SHP77 (cell line): ENCODE data around the gene SLC44A3.

ENCODE experiments used
- DNase-seq, 2 experiments: peaks; one replicate each; lab custom pipeline; 2025; lab: John Stamatoyannopoulos, UW

SLC44A3 gene

DNA sequence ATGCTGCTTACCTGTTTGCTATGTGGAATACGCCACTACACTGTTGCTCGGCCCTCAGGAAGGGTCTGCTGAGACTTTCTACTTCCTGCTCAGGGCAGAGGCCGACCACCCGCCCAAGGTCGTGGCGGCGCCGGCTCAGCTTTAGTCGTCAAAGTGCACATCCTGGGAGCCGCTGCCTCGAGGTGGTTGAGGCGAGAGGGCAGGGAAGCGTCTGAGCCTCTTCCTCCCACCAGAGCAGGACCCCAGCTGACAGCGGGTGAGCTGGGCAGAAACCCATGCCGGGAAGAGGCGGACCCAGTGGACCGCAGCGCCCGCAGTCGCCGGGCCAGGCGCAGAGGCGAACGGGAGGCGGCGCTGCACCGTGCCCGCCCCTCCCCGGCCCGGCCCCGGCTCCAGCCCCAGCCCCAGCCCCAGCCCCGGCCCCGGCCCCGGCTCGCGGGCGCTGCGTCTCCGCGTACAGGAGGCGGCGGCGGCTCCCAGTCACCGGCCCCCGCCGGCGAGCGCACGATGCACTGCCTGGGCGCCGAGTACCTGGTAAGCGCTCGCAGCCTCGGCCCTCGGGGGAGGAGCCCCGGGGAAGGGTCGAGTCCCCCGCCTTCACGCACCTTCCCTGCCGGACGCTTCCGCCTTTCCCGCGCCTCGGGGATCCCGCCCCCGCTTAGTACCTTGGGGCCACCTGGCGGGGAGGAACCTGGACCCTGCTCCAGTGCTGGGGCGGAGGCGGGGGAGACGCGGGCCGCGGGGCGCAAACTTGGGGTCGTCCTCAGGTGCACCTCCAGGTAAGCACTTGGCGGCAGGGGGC is at the start of gene SLC44A3:
SLC44A3 (plus strand) TSS at position 413 of the 802 bp plus-strand sequence; CDS start at position 508, 95 bp downstream.
- DNase-seq: peak; percentile 13 to 41

- no peak for DNase-seq
These were observed 47.9 kb upstream of the SLC44A3 start for GRCh38 chr1:94772230-94772641.

DNA sequence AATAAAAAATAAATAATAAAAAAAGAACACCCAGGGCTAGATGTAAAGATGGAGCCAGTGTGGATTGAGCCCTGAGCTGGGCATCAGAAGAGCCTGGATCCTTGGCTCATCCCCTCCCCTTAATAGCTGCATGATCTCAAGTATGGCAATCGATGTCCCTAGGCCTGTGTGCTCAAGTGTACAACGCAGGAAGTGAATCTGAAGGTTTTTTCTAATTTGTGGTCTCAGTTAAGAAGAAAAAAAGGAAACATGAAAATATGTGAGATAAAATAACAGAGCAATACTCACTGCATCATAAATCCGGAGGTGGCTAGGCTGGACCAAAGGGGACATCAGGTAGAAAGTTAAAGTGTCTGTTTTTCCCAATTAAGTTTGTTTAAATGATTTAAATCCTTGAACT is 47.3 kb upstream of the SLC44A3 start:
- DNase-seq: no peak

DNA sequence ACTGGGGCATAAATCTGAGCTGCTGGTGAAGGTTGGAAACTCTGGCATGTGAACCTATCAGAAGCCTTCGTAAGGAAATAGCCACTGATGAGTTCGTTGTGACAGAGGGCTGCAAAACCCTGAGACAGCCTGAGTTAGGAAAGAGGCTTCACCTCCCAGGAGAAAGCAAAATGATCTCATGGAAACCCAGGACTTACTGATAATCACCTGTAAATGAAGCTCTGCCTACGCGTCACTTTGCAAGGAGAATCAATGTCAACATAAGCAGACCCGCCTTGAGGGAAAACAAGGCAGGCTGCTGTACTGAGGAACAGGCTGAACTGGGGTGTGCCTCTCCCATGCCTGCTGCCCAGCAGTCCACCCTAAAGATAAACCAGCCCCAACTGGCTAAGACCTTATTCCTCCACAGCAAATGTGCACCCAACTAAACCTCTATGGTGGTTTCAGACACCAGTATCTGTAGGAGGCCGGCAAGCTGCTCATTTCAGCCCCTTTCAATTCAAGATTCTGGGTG is 46.8 kb upstream of the SLC44A3 start:
- no peak for DNase-seq

DNA sequence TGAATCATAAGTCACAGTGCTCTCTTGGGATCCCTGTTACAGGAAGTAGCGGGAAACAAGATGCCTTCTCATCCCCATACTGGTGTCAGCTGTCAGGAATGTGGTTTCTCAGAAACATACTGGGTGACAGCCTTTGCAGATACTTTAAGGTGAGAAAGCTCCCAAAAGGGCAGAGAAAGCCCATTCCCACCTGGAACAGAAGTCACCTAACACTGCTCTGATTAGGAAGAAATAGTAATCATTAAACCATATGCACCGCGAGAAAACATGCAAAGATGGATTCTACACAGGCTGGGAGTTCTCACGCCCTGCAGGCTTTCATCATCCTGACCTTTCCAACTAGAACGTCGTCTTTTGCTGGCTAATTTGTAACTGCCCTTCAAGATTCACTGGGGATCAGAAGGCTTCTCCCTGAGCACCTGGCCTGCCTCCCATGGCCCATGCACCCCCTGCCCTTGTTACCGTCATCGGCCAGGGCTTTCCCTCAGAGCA is 46.2 kb upstream of the SLC44A3 start:
- DNase-seq: no peak

GRCh38 chr1:94776474-94776873 is 43.7 kb upstream of the SLC44A3 start:
- no peak for DNase-seq

- DNase-seq: no peak
These were observed 42.9 kb upstream of the SLC44A3 start for GRCh38 chr1:94777281-94777680.

DNA sequence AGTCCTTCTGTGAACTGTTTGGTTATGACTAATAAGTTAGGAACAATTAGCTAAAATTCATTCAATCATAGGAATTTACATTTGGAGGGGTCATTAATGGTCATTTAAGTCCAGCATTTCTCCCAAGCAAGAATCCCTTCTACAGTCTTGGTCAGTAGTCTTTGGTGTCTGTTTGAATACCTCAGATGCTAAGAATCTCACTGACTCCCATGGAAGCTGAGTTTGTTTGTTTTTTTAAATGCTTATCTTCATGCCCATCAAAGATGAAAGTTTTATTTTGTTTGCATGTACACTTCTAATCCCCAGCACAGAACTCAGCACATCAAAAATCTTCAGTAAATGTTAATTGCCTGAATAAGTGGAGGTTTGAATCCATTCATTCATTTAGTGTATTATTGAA is 41.3 kb upstream of the SLC44A3 start:
- no peak for DNase-seq

DNA sequence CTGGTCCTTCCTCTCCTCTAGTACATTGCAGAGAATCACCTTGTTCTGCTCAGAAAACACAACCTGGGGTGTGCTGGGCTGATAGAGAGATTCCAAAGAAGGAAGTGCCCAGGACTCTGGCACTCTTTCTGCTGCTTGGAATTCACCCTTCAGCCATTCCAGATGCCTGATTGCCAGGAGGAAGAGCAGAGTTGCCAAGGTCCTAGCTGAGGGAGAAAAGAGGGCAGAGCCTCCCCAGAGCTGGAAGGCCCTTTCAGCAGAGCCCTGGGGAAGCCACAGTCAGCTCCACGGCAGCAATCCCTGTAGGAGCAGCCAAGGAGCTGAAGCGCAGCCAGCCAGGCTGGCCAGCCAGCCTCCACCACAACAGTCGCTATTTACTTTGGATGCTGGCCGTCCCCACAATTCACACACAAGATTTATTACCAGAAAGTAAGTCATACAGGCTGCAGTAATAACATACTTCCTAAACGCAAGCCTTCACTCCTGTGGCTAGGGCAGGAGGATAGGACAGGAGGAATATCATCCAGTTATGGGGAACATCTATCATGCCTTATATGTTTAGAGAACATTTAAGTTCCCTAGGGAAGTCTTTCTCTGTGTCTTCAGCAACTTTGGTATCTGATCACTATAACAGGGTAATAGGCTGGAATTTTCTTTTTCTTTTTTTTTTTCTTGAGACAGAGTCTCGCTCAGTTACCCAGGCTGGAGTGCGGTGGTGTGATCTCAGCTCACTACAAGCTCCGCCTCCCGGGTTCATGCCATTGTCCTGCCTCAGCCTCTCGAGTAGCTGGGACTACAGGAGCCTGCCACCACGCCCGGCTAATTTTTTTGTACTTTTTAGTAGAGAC is 36.6 kb upstream of the SLC44A3 start:
- DNase-seq: peak in 1 of 2 experiments; percentile 34

- no peak for DNase-seq
These were observed 36.0 kb upstream of the SLC44A3 start for GRCh38 chr1:94784190-94784515.

DNA sequence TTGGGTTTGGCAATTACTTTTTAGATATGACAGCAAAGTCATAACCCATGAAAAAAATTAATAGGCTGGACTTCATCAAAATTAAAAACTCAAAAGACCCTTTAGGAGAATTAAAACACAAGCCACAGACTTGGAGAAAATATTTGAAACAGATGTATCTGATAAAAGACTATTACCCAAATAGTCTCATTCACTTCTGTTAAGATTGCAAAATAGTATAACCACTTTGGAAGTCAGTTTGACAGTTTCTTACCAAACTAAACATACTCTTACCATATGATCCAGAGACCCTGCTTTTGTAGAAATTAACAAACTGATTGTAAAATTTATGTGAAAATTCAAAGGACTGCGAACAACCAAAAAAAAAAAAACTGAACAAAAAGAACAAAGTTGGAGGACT is 32.5 kb upstream of the SLC44A3 start:
- DNase-seq: no peak

DNA sequence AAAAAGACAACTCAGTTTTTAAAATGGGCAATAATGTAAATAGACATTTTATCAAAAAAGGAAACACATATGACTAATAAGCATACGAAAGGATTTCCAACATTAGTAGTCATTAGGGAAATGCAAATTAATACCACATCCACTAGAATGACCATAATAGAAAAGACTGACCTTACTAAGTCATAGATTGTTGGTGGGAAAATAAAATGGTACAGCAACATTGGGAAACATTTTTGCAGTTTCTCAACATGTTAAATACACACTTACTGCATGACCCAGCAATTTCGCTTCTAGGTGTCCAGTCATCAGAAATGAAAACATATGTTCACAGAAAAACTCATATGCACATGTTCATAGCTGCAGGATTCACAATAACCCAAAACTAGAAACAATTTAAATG is 29.9 kb upstream of the SLC44A3 start:
- no peak for DNase-seq

DNA sequence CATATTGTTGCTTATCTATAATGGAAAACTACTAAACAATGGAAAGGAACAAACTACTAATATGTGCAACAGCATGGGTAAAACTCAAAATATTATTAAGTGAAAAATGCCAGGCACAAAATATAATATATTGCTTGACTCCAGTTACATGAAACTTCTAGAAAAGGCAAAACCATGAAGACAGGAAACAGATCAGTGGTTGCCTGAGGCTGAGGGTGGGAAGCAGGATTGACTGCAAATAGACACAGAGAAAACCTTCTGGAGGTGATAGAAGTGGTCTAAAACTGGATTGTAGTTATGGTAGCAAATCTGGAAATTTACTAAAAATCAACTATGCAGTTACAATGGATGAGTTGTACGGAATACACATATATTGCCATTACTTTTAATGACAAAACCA is 29.5 kb upstream of the SLC44A3 start:
- DNase-seq: no peak

- DNase-seq: peak; percentile 16 to 48
These were observed 27.5 kb upstream of the SLC44A3 start for GRCh38 chr1:94792473-94793295.

DNA sequence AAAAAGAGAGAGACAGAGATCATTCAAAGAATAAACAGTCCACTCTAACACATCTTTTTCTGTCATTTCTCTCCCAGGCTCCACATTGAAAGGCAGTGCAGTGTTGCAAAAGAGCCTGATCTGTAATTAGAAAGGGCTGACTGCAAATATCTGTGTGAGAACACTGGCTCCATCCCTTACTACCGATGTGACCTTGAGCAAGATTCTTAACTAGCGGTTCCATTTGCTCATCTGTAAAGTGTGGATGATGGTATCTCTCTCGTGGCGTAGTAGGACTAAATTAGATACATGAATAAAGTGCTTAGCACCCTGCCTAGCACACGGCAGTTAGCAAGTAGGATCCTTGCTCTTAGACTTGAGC is 26.9 kb upstream of the SLC44A3 start:
- DNase-seq: no peak

GRCh38 chr1:94795434-94795833 is 24.7 kb upstream of the SLC44A3 start:
- no peak for DNase-seq

DNA sequence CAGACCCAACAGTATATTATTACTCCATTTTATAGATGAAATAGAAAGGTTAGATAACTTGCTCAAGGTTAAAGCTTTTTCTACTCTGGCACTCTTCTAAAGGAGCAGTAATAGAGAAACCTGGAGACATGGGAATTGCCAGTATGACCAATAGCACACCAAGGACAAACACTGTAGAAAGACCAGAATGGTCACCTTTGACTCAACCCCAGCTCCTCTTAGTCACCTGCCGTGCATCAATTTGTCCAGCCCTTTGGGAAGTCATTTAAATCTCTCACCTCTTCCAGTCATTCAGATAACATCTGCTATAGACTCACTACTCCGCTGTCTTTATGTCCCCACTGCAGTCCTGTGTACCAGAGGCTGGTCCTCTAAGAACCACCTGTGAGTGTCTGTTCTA is 23.9 kb upstream of the SLC44A3 start:
- DNase-seq: no peak

DNA sequence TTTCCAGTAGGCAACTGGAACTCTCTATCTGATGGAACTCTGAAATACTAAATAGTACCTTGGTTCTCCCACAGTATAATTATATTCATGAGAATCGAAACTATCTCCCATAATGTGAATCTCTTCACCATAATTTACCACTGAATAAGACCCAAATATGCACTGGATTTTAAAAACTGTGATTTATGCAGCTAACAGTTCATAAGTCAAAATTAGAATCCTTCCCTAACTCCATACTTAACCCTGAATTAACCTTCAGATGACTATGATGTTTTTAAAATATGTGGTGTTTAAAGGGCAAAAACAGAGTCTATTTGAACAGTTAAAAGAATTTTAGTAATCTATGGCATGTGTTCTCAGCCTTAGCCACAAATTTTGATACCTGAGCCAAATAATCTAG is 22.9 kb upstream of the SLC44A3 start:
- no peak for DNase-seq

DNA sequence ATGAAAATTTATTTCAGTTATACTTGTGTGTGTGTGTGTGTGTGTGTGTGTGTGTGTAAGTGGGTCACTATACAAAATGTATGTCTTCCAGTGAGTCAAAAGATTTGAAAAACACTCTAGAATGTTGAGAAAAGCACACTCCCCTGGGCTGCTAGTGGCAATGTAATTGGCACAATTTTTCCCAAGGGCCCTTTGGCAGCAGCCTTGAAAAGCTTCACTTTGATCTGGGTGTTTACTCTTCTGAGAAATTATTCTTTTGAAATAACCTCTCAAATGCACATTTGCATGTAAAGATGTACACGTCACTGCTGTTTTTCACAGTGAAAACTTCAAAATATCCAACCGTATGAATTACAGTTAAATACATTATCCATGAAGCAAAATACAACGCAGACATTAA is 22.1 kb upstream of the SLC44A3 start:
- no peak for DNase-seq

GRCh38 chr1:94798462-94798861 is 21.7 kb upstream of the SLC44A3 start:
- no peak for DNase-seq

GRCh38 chr1:94799206-94799605 is 21.0 kb upstream of the SLC44A3 start:
- DNase-seq: no peak

DNA sequence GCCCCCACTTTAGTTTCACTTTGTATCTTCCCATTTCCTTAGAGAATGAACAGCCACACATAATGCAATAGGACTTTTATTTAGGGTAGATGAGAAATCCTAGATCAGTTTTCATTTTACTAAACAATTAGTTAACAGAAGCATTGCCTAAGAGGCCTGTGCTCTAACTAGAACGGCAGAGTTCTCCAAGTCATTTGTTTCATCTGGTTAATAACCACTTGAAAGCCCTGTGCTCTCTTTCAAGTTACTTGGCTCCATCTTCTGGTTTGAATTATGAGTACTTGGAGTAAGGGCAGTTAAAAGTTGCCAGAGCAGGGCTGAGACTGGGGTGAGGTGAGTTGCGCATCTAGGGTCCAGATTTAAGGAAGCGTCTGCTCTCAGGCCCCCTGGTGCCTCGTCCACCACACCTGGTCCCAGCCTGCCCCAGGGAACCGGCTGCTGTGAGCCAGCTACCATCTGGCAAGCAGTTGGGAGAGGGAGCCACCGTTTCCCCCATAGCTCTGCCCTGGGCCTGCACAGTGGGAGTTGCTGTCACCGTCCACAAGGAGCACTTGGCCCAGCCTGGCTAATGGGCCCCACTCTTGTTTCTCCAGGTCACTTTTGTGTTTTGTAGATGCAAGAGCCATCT is 18.1 kb upstream of the SLC44A3 start:
- peak; percentile 36 to 61 for DNase-seq
